HepG2 (cell line): ENCODE measurements around the gene GNB1. TPM values are rescaled to one million over a fixed set of nuclear protein-coding genes. Genes with fewer than 3 reads are reported as not detected.
A peak's percentile ranks its signal among the peaks of the same experiment; 100 is the strongest.

Experiments used
- ARID2 ChIP-seq: sonication (generic); formaldehyde crosslinking; IDR thresholded peaks from 2 replicates; pipeline ENCODE4 v1.8.1; 2022; ENCODE audit warnings: mild to moderate bottlenecking, missing genetic modification reagents, borderline replicate concordance
- FOXA1 ChIP-seq, 2 experiments: fragments of 450-650 bp in 1 of 2; sonication (generic) in 1 of 2; formaldehyde crosslinking in 1 of 2; IDR thresholded peaks; 2 replicates each; pipeline versions ENCODE4 v1.4.0 to v1.6.1; 2016 to 2020; ENCODE audit warnings: missing genetic modification reagents in 1 of 2
- HMGA1 ChIP-seq: sonication (generic); formaldehyde crosslinking; conservative IDR thresholded peaks from 2 replicates; pipeline ENCODE4 v1.4.0; 2020; ENCODE audit warnings: missing genetic modification reagents
- KLF11 ChIP-seq: IDR thresholded peaks from 2 replicates; pipeline ENCODE4 v1.6.1; 2016; ENCODE audit warnings: missing compliant biosample characterization
- KMT2A ChIP-seq: sonication (generic); formaldehyde crosslinking; IDR thresholded peaks from 2 replicates; pipeline ENCODE4 v1.4.0; 2020; ENCODE audit warnings: missing genetic modification reagents
- NFYC ChIP-seq: IDR thresholded peaks from 2 replicates; pipeline ENCODE4 v1.6.1; 2016; ENCODE audit warnings: missing genetic modification reagents, missing compliant biosample characterization
- PAX8 ChIP-seq: sonication (generic); formaldehyde crosslinking; IDR thresholded peaks from 2 replicates; pipeline ENCODE4 v1.8.0; 2022; ENCODE audit warnings: mild to moderate bottlenecking, missing genetic modification reagents, borderline replicate concordance
- PHB2 ChIP-seq: fragments of 450-650 bp; IDR thresholded peaks from 2 replicates; pipeline ENCODE4 v1.6.1; 2018; ENCODE audit not compliant: partially characterized antibody
- POLR2A ChIP-seq, 2 experiments: IDR thresholded peaks; 2 replicates each; pipeline ENCODE4 v1.6.1; 2011; ENCODE audit warnings: low read depth in 2 of 2, low read length in 2 of 2, mild to moderate bottlenecking in 1 of 2, moderate library complexity in 1 of 2; ENCODE audit not compliant: insufficient read depth in 1 of 2
- RBFOX2 ChIP-seq: fragments of 200-400 bp; formaldehyde crosslinking; IDR thresholded peaks from 2 replicates; pipeline ENCODE4 v1.6.1; 2017; ENCODE audit warnings: low read depth, mild to moderate bottlenecking, low read length
- REPIN1 ChIP-seq: sonication (generic); formaldehyde crosslinking; IDR thresholded peaks from 2 replicates; pipeline ENCODE4 v1.8.0; 2022; ENCODE audit warnings: missing genetic modification reagents, low read depth, mild to moderate bottlenecking, borderline replicate concordance
- TBX2 ChIP-seq: sonication (generic); formaldehyde crosslinking; IDR thresholded peaks from 2 replicates; pipeline ENCODE4 v1.5.0; 2020; ENCODE audit warnings: missing genetic modification reagents, mild to moderate bottlenecking, borderline replicate concordance
- TBX3 ChIP-seq: fragments of 450-650 bp; IDR thresholded peaks from 2 replicates; pipeline ENCODE4 v1.6.1; 2017; ENCODE audit warnings: antibody characterized with exemption, mild to moderate bottlenecking, inconsistent platforms, borderline replicate concordance
- TERF1 ChIP-seq: sonication (generic); formaldehyde crosslinking; IDR thresholded peaks from 2 replicates; pipeline ENCODE4 v1.8.0; 2022; ENCODE audit warnings: mild to moderate bottlenecking, missing genetic modification reagents, moderate library complexity
- ZFX ChIP-seq: sonication (generic); formaldehyde crosslinking; IDR thresholded peaks from 2 replicates; pipeline ENCODE4 v1.4.0; 2020; ENCODE audit warnings: mild to moderate bottlenecking, low read depth, missing genetic modification reagents, moderate library complexity
- ZNF282 ChIP-seq: fragments of 450-650 bp; IDR thresholded peaks from 2 replicates; pipeline ENCODE4 v1.6.1; 2018; ENCODE audit not compliant: partially characterized antibody
- ZNF777 ChIP-seq: sonication (generic); formaldehyde crosslinking; IDR thresholded peaks from 2 replicates; pipeline ENCODE4 v1.4.0; 2020; ENCODE audit warnings: missing genetic modification reagents
- ZNF83 ChIP-seq: sonication (generic); formaldehyde crosslinking; IDR thresholded peaks from 2 replicates; pipeline ENCODE4 v1.4.0; 2020; ENCODE audit warnings: missing genetic modification reagents, mild to moderate bottlenecking, borderline replicate concordance
- ZNF891 ChIP-seq: sonication (generic); formaldehyde crosslinking; IDR thresholded peaks from 2 replicates; pipeline ENCODE4 v1.5.0; 2020; ENCODE audit warnings: mild to moderate bottlenecking, missing genetic modification reagents
- polyA plus RNA-seq, 8 experiments: library from polyadenylated mRNA; depleted of rRNA in 3 of 8; stranded (reverse) in 7 of 8; unstranded in 1 of 8; fragments of >200 nt; fragmentation: Illumina TruSeq in 4 of 8; extraction: Trizol in 4 of 8; gene quantifications; 2 replicates each; pipeline versions ENCODE4 v1.2.1 to v1.2.3, GENCODE V29; 2011 to 2016; ENCODE audit warnings: low read depth in 4 of 8, missing spikeins in 1 of 8, mixed read lengths in 1 of 8; ENCODE audit not compliant: insufficient read depth in 1 of 8
- total RNA-seq, 5 experiments: library from RNA; depleted of rRNA; stranded (reverse); fragments of >200 nt; fragmentation: Illumina TruSeq; extraction: Trizol; gene quantifications; 2 replicates each; pipeline ENCODE4 v1.2.3, GENCODE V29; 2016; ENCODE audit warnings: low read depth in 1 of 5
- TF ChIP-seq, protein P1 (sequence below): sonication (generic); formaldehyde crosslinking; IDR thresholded peaks from 2 replicates; pipeline ENCODE4 v1.5.0; 2020; ENCODE audit warnings: mild to moderate bottlenecking, missing genetic modification reagents, borderline replicate concordance
- TF ChIP-seq, protein P2 (sequence below): IDR thresholded peaks from 2 replicates; pipeline ENCODE4 v1.6.1; 2016; ENCODE audit warnings: mild to moderate bottlenecking

GNB1 gene
- total and polyA plus RNA-seq, 2 of the 13 experiments (the other 11 are each of a cell fraction or from before 2014, with no cell fraction given): 66.2 to 327 TPM

DNA sequence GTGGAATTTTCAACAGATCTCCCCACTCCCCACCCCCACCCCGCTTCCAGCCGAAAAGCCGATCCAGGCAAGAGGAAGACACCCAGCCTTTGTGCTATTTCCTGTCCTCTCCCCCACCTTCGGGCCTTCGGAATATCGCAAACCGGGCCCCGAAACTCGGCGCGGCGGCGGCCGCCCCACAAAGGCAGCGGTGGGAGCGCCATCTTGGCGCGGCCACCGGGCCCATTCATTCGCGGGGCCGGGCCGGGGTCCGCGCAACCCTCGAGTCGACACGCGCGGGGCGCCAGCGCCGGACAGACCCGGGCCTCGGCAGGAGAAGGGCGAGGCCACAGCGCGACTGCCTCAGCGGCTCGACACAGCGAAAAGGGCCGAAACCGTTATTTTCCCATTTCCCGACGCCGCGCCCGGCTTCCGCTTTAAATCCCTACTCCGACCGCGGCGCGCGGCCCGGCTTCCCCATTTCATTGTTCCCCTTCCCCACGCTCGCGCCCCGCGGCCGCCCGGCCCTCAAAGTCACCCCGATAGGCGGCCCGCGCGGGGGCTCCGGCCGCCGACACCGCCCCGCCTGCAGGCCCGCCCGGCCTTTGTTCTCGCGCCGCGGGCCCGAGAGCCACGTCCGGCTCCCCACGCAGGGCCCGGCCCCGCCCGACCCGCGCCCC lies 911 bp downstream of the GNB1 start (continued):
- TF ChIP-seq, protein P1, sequence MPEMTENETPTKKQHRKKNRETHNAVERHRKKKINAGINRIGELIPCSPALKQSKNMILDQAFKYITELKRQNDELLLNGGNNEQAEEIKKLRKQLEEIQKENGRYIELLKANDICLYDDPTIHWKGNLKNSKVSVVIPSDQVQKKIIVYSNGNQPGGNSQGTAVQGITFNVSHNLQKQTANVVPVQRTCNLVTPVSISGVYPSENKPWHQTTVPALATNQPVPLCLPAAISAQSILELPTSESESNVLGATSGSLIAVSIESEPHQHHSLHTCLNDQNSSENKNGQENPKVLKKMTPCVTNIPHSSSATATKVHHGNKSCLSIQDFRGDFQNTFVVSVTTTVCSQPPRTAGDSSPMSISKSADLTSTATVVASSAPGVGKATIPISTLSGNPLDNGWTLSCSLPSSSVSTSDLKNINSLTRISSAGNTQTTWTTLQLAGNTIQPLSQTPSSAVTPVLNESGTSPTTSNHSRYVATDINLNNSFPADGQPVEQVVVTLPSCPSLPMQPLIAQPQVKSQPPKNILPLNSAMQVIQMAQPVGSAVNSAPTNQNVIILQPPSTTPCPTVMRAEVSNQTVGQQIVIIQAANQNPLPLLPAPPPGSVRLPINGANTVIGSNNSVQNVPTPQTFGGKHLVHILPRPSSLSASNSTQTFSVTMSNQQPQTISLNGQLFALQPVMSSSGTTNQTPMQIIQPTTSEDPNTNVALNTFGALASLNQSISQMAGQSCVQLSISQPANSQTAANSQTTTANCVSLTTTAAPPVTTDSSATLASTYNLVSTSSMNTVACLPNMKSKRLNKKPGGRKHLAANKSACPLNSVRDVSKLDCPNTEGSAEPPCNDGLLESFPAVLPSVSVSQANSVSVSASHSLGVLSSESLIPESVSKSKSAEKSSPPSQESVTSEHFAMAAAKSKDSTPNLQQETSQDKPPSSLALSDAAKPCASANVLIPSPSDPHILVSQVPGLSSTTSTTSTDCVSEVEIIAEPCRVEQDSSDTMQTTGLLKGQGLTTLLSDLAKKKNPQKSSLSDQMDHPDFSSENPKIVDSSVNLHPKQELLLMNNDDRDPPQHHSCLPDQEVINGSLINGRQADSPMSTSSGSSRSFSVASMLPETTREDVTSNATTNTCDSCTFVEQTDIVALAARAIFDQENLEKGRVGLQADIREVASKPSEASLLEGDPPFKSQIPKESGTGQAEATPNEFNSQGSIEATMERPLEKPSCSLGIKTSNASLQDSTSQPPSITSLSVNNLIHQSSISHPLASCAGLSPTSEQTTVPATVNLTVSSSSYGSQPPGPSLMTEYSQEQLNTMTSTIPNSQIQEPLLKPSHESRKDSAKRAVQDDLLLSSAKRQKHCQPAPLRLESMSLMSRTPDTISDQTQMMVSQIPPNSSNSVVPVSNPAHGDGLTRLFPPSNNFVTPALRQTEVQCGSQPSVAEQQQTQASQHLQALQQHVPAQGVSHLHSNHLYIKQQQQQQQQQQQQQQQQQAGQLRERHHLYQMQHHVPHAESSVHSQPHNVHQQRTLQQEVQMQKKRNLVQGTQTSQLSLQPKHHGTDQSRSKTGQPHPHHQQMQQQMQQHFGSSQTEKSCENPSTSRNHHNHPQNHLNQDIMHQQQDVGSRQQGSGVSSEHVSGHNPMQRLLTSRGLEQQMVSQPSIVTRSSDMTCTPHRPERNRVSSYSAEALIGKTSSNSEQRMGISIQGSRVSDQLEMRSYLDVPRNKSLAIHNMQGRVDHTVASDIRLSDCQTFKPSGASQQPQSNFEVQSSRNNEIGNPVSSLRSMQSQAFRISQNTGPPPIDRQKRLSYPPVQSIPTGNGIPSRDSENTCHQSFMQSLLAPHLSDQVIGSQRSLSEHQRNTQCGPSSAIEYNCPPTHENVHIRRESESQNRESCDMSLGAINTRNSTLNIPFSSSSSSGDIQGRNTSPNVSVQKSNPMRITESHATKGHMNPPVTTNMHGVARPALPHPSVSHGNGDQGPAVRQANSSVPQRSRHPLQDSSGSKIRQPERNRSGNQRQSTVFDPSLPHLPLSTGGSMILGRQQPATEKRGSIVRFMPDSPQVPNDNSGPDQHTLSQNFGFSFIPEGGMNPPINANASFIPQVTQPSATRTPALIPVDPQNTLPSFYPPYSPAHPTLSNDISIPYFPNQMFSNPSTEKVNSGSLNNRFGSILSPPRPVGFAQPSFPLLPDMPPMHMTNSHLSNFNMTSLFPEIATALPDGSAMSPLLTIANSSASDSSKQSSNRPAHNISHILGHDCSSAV (CRISPR knock-in tag): no peak
- TF ChIP-seq REPIN1 (CRISPR knock-in tag) (no peak), ZNF777 (CRISPR knock-in tag) (peak; percentile 61), ZFX (CRISPR knock-in tag) (peak; percentile 75), HMGA1 (CRISPR knock-in tag) (no peak), ZNF83 (no peak; the same call in 1 of the 2 replicates), PHB2 (no peak), ARID2 (CRISPR knock-in tag) (no peak), KMT2A (CRISPR knock-in tag) (0 out of 2 replicates have a peak, but pooled peaks have one; percentile 19), ZNF282 (no peak), TERF1 (CRISPR knock-in tag) (no peak), FOXA1 (IDR thresholded peaks at IDR 0.05) (no peak), FOXA1 (CRISPR knock-in tag; IDR thresholded peaks at IDR 0.05) (no peak), KLF11 (CRISPR knock-in tag) (no peak), TBX3 (no peak), RBFOX2 (peak; percentile 84), TBX2 (CRISPR knock-in tag) (peak; percentile 16; the same call in 1 of the 2 replicates), NFYC (CRISPR knock-in tag) (no peak), ZNF891 (CRISPR knock-in tag) (no peak), PAX8 (CRISPR knock-in tag) (no peak), POLR2A (IDR thresholded peaks at IDR 0.05; ENCODE audit: insufficient read depth in 1 of 2, low read depth in 2 of 2, low read length in 2 of 2) (no peak)
- TF ChIP-seq, protein P2, sequence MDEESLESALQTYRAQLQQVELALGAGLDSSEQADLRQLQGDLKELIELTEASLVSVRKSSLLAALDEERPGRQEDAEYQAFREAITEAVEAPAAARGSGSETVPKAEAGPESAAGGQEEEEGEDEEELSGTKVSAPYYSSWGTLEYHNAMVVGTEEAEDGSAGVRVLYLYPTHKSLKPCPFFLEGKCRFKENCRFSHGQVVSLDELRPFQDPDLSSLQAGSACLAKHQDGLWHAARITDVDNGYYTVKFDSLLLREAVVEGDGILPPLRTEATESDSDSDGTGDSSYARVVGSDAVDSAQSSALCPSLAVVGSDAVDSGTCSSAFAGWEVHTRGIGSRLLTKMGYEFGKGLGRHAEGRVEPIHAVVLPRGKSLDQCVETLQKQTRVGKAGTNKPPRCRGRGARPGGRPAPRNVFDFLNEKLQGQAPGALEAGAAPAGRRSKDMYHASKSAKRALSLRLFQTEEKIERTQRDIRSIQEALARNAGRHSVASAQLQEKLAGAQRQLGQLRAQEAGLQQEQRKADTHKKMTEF (CRISPR knock-in tag): no peak
